Measurements from ENCODE around the gene LIPJ.

Gene LIPJ

DNA sequence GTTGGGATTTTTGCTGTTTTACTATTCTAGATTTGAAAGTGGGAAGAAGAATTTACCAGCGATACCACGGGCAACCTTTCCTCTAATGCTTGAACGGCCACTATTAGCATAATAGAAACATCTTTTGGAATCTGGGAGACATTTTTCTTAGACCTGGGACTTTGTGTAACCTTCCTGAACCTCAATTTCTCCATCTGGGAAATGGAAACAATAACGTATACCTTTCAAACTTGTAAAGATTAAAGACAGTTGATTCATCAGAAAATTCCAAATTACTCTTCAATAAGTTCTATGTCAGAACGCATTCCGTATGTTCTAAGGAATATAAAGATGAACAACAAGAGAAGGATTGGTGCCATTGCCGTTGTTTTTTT is 3.0 kb upstream of the LIPJ start:
- H3K4me3 ChIP-seq (replicated peaks in 1 of 2; ENCODE audit: low read depth in 2 of 2, low read length in 2 of 2), result peak overlapping the region; percentile 47 to 53
- TF ChIP-seq, protein P1, sequence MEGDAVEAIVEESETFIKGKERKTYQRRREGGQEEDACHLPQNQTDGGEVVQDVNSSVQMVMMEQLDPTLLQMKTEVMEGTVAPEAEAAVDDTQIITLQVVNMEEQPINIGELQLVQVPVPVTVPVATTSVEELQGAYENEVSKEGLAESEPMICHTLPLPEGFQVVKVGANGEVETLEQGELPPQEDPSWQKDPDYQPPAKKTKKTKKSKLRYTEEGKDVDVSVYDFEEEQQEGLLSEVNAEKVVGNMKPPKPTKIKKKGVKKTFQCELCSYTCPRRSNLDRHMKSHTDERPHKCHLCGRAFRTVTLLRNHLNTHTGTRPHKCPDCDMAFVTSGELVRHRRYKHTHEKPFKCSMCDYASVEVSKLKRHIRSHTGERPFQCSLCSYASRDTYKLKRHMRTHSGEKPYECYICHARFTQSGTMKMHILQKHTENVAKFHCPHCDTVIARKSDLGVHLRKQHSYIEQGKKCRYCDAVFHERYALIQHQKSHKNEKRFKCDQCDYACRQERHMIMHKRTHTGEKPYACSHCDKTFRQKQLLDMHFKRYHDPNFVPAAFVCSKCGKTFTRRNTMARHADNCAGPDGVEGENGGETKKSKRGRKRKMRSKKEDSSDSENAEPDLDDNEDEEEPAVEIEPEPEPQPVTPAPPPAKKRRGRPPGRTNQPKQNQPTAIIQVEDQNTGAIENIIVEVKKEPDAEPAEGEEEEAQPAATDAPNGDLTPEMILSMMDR (IDR thresholded peaks at IDR 0.05; ENCODE audit: low read depth, low read length), result no peak
- DNase-seq (ENCODE audit: low read depth in 2 of 2), result no peak

DNA sequence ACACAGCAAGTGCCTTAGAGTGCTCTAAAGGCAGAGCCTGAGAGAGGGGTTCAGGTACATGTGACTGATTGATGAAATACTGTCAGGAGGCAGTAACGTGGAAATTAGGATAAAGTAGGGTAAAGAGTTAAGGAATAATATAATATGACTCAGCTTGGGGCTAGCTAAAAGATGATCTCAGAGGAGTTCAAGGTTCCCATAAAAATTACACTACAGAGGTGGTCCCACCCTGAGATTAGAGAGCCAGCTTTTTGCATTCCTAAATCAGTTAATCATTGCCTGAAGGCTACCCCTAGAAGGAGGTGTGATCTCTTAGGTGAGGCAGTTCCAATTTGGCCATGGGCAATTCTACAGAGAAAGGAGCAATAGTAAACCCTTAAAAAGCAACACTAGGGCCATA is 5.8 kb downstream of the LIPJ start:
- TF ChIP-seq, protein P1 (IDR thresholded peaks at IDR 0.05; ENCODE audit: low read depth, low read length), result no peak
- no peak overlapping the region for H3K4me3 ChIP-seq (replicated peaks in 1 of 2; ENCODE audit: low read depth in 2 of 2, low read length in 2 of 2)
- no peak for DNase-seq (ENCODE audit: low read depth in 2 of 2)

DNA sequence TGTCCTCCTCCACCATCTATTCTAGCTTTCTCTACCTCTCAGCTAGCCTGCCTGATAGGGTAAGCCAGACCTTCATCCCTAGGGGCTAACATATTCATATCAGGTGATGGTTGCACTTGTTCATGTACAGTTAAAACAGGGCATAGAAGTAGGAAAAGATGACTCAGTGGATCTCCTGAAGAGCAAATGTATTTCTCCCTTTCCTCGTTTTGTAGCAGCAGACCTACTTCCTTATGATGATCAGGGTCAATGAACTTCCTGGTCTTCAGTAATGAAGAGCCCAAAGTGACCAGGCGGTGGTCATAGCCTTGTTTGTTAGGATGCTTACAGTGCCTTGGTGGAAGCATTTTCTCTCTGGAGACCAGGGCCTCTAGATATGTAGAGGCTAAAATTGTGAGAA is 6.3 kb downstream of the LIPJ start:
- TF ChIP-seq, protein P1 (IDR thresholded peaks at IDR 0.05; ENCODE audit: low read depth, low read length), result no peak
- no peak for DNase-seq (ENCODE audit: low read depth in 2 of 2)
- H3K4me3 ChIP-seq (replicated peaks in 1 of 2; ENCODE audit: low read depth in 2 of 2, low read length in 2 of 2), result no peak overlapping the region

DNA sequence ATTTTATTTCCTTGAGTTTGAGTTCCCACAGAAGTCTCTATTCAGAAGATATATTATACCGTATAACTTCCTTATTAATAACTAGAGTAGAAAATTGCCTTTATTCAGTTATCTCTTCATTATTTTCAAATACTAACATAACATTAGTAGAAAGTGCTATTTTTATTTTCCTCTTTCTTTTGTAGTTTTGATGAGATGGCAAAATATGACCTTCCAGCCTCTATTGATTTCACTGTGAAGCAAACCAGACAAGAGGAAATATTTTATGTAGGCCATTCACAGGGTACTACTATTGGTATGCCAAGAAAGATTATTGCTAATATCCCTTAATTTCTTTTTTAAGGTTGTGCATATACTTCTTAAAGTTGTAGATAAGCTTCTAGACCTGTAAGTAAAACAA is 7.9 kb downstream of the LIPJ start:
- TF ChIP-seq, protein P1 (IDR thresholded peaks at IDR 0.05; ENCODE audit: low read depth, low read length), result no peak
- no peak overlapping the region for H3K4me3 ChIP-seq (replicated peaks in 1 of 2; ENCODE audit: low read depth in 2 of 2, low read length in 2 of 2)
- no peak for DNase-seq (ENCODE audit: low read depth in 2 of 2)

DNA sequence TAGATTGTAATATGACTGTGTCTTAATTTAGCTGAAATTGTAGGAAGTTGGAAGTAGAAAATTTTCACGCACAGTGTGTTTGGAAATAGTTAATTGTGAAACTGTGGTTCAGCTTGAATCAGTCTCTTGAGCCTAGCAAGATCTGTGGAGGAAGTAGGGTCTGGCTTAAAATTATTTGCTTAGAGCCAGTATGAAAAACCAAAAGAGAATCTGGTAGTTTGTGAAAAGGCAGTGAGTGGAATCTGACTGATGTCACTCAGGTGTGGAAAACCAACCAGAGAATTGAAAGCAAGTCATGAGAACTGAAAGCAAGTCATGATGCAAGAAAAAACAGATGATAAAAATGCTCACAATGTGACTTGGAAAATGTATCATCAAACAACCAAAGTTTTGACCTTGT is 11.5 kb downstream of the LIPJ start:
- H3K4me3 ChIP-seq (replicated peaks in 1 of 2; ENCODE audit: low read depth in 2 of 2, low read length in 2 of 2), result no peak overlapping the region
- DNase-seq (ENCODE audit: low read depth in 2 of 2), result no peak
- TF ChIP-seq, protein P1 (IDR thresholded peaks at IDR 0.05; ENCODE audit: low read depth, low read length), result no peak

DNA sequence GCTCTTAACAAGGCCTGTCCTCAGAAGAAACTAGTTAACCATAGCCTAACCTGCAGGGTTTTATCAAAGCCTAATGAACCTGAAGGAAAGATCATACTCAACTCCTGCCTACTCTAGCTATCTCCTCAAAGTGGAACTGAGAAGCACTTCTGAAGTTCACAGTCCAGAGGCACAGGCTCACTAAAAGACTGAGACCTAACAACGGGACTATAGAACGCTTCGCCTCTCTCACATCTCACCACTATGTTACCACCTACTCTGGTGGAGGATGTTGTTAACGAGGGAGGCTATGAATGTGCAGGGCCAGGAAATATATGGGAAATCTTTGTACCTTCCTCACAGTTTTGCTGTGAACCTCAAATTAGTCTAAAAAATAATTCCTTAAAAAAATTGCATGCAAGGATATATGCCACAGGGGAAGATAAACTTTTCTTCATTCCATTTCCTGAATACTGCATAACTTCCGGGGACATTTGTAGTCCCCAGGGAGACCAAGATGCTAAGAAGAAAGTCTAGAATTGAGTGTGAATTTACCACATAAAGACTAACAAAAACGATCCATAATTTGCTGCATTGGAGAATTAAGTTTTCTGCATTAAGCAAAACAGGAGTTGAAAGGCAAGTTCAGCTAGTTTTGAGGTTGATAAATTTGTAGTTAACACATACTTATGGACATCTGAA is 21.6 kb downstream of the LIPJ start:
- H3K4me3 ChIP-seq (replicated peaks in 1 of 2; ENCODE audit: low read depth in 2 of 2, low read length in 2 of 2), result no peak overlapping the region
- DNase-seq (ENCODE audit: low read depth in 2 of 2), result no peak
- TF ChIP-seq, protein P1 (IDR thresholded peaks at IDR 0.05; ENCODE audit: low read depth, low read length), result no peak

DNA sequence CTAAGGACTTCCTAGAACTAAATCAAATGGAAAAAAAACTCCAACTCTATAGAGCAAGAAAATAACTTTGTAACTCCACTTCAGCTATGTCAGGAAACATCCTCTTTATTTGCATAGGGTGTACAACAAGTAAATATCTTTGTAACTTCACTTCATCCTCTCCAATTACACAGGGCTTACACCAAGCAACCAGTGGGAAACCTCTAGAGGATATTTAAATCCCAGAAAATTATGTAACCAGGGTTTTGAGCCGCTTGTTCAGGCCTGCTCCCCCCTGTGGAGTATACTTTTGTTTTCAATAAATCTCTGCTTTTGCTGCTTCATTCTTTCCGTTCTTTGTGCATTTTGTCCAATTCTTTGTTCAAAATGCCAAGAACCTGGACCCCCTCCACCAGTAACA is 22.2 kb downstream of the LIPJ start:
- TF ChIP-seq, protein P1 (IDR thresholded peaks at IDR 0.05; ENCODE audit: low read depth, low read length), result no peak
- H3K4me3 ChIP-seq (replicated peaks in 1 of 2; ENCODE audit: low read depth in 2 of 2, low read length in 2 of 2), result no peak overlapping the region
- DNase-seq (ENCODE audit: low read depth in 2 of 2), result peak in 1 of 2 donors; percentile 4
